NCI-H345 treated with DMSO at 0.1 percent for 48 hours (cell line): ENCODE measurements around the gene DHX29.
A peak's percentile ranks its signal among the peaks of the same experiment; 100 is the strongest.

Experiments
- DNase-seq: peaks from one replicate; lab custom pipeline; 2025; ENCODE audit not compliant: unreplicated experiment; lab: John Stamatoyannopoulos, UW

The DHX29 gene

DNA sequence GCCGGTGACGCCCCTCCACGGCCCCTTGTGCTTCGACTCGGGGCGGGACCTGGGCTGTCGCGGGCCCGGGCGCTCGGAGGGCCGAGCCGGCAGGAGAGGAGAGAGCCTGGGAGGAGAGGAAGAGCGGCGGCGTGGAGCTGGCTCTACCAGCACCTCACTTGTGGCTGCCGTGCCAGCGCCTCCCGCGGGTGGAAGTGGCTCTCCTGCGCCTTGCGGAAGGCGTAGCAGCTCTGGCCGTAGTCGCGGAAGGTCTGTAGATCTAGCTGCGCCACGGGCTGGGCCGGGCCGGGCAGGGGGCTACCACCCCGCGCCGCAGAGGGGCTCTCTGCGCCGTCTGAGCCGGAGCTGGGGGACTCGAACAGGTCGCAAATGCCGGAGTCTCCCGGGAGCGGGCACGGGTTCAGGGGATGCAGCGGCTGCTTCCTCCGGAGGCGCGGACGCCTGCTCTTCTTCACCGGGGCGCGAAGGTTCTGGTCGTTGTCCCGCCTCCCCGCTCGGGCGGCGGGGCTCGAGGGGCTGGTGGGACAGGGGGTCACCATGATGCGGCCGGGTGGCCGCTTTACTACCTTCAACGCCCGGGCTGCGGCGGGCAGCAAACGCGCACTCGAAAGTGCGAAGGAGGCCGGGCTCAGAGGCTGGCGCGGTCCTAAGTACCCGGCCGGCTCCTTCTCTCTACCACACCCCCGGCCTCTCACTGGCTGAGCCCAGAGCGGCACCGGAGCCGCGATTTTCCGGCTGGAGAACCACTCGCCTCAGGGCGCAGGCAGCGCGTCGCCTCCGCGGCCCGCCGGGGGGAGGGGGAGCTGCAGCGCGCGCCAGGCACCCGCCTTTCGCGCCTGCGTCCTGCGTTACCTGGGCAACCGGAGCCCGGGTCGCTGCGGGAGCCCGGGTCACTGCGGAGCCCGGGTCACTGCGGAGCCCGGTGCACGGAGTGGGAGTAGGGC is 74.2 kb downstream of the DHX29 start, which contains the start of gene CCNO:
CCNO (minus strand) TSS at position 624 of the 944 bp plus-strand sequence; CDS start at position 539, 85 bp downstream.
- DNase-seq, result peak; percentile 70

DNA sequence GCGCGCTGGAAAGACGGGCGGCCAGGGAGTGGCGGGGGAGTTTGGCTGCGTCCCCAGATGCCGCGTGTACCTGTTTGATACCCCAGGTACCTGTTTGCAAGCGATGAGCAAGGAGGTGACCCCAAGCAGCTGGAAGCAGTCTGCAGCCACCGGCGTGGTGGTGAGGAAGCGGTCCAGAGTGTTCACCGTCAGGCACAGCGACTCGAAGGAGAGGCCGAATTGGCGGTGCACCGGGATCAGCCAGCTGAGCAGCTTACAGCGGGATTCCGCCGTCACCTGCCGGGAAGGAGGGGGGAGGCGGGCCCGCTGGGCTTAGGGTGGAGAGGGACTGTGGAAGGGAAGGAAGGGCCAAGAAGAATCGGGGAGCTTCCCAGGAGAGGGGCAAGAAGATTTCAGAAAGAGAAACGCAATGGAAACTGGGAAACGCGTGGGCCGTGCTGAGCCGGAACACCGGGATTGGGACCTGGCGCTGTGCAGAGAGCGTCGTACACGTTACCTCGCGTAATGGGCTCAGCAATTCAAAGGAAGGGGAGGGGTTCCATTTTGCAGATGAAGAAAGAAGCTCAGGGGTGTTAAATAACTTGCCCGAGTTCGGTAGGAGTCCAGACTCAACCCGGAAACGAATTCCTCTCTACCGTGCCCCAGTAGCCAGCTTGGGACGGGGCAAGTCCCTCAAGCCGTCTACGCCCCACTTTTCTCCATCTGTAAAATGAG is 75.1 kb downstream of the DHX29 start:
- peak; percentile 63 for DNase-seq

DNA sequence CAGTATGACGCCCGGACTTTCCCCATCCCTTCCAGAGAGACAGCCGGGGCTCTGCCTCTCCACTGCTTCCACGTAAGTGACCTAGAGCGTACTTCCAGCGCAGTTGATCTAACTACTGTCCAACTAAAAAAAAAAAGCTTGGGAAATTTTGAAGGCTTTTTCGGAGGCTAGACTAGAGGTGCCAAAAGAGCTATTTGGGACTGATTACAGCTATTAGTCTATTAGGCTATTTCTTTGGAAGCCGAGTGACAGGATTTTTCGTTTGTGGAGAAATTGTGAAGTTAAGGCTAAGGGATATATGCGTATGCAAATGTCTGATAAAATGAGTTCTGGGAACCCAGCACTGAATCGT is 75.6 kb downstream of the DHX29 start:
- DNase-seq, result no peak

DNA sequence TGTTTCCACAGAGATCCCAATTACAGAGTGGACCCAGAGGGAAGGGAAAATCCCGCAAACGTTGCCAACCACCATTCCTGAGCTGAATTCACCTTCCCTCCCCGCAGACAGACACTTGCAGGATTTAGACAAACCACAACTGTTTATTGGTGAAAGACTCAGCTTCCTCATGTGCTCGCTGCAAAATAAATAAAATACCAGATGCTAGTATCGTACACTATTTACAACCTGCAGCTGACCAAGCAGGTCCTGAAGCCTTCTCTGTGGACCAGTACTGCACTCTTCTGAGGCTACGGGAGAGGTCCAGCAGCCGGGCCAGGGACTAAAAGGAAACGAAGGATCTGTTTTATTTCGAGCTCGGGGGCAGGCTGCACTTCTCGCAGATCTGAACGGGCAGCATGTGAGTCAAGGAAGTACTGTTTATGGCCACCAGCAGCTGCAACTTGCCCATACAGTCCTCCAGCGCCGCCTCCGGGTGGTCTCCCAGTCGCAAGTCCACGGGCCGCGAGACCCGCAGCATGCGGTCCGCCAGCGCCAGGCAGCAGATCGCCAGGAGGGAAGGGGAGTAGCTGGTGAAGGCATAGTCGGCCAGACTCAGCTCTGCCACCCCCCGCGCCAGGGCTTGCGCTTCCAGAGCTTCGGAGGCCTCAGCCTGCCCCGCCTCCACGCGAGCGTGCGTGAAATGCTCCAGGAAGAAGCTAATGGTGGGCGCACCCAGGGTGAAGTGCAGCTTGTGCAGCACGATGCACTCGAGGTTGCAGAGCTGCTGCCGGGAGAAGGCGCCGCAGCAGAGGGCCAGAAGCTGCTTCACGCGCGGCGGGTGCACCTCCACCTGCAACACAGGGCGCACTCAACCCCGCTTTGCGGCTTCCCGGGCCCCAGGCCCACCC is 76.2 kb downstream of the DHX29 start:
- DNase-seq, result no peak

DNA sequence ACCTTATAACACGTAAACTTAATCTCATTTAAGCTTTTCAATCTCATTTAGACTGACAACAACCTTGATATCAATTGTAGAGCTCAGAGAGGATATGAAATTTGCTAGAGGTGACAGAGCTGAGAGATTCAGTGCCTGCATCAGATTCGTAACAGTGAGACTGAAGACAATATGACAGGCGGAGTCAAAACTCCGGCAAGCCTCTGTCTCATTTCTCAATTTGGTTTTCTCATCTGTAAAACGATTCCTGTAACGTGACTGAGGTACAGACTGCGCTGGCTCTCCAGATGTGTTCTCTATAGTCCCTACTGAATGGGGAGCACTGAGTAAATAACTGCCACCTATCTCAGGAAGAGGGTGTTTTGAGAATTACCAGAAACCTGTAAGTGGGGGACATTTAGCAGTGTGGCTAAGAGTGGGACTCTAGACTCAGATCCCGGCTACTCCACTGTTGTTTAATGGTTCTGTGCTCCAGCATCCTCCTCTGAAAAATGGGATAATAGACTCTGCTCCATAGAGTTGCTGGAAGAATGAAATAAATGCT is 77.3 kb downstream of the DHX29 start:
- no peak for DNase-seq

DNA sequence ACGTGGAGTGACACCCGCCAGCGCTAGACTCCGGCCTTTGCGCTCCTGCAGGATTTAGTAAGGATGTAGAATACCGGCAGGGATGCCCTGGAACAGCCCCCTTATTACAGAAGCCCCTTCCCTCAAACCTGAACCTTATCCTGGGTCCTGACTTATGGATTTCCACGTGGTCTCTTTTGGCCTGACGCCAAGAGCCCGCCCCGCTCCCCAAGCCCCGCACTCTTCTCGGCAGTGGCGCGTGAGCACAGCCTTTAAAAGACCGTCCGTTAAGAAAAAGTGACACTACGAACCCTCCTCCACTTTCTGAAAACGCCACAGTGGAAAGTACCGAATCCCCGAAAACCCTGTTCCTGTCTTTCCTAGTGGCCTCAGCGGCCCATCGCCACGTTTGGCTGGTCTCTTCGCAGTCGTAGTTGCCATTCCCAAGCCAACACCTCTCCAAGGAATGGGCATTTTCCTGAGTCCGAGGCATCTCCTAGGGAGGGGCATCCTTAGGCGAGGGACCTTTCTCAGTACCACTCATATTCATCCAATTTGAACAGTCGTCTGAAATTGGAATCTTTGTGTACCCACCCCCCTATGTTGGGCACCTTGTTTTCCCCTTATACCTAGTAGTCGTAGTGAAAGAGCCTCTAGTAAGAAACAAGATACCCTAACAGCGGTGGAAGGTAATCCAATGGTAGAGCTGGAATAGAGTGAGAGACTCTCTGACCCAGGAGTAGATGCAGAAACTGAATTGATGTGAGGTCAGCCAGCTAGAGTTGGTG is 79.6 kb downstream of the DHX29 start:
- no peak for DNase-seq

DNA sequence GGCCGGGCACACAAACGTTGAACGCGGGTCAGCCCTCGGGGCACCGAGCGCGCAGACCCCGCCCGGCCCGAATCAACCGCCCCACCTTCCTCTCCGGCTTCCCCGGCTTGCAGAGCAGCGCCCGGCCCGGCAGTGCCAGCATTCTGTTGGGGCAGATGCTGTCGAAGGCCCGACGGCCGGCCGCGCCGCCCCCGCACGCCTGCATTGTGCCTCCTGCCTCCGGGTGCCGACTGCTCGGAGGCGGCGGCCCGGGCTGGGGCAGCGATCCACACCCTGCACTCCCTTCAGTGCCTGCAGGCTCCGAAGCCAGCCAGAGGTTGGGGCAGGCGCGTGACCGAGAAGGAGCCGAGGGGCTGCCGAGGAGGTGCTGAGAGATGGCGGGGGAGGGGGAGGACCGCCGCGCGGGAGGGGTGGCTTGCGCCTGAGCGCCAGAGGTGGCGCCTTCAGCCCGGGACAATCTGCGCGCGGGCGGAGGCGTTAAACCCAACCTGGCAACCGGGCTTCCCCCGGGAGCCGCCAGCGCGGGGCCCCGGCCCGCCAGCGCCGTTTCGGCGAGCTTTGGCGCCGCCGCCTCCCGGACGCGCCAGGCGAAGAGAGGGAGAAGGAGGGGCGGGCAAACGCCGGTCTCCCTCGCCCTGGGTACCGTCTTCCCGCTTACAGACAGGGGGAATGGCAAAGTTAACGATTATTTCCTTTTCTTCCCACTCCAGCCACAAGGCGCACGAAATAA is 80.4 kb downstream of the DHX29 start, which contains the start of gene MCIDAS:
MCIDAS (minus strand) TSS at position 382 of the 730 bp plus-strand sequence; CDS start at position 205, 177 bp downstream.
- DNase-seq, result no peak

DNA sequence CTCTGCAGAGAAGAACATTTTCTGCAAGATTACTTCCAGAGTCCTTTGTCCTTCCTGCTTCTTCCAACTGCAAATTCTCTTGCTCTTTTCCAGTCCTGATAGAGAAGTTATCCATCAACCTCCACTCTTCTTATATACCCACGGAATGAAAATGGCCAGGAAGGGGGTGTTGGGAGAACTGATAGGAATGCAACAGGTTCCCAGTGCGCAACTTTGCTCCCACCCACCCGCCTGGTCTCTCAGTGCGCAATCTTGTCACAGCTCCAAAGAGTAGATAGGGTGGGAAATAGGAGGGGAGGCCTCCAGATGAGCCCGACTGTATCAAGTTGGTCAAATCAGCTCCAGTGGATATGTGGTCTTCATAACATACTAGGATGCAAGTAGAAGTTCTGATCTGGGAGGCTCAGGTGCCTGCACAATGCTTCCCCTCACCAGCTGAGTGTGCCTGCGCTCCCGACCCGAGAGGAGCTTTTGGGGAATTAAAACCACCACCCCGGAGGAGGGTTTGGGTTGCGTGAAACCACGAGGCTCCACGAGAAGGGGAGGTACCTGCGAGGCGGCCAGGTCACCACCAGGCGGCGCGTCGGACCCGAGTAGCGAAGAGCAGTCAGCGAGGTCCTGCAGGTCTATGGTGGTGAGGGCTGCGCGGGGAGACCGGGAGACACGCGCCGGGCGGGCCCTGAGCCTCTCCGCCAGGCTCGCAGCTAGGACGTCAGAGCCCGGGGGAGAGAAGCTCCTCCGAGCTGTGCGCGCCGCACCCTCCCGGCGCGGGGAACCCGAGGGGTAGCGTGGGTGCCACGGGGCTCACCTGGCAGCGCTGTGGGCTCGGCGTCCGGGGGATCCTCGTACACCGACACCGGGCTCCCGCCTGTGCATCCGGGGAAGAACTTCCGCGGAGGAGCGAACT is 81.2 kb downstream of the DHX29 start:
- peak; percentile 70 for DNase-seq

DNA sequence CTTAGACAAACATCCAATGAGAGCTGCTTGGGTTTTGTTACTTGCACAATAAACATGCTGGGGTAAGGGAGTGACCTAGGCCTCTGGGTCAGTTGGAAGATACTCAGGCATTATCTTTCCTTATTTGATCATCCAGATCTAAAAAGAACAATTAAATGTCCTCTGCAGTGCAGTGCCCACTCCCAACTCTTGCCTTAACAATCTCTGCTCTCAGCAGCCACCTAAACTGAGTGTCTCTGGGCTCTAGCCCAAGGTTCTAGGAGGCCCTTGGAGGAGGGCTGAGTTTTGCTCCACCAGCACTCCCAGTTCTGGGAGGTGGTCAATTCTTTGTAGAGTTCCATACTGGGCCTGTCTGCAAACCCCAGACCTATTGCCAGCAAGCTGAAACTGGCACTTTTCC is 82.1 kb downstream of the DHX29 start:
- no peak for DNase-seq

DNA sequence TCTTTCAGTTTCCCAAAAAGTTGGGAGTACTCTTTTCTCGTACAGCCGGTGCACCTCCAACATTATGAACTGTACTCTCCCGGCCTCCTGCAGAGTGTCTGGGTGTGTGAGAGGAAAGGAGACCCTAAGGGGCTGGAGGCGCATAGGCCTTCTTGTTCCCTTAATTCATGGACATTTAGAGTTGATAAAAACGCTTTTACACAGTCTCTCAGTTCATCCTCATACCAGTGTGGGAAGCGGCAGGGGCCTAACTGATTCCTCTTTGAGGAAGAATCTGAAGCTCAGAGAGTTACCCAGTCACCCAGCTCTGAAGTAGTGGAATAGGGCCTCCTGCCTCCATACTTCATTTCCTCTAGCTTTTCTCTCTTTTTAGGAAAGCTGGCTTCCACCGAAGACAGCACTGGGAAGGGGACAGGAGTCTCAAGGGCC is 83.7 kb downstream of the DHX29 start:
- DNase-seq, result no peak

DNA sequence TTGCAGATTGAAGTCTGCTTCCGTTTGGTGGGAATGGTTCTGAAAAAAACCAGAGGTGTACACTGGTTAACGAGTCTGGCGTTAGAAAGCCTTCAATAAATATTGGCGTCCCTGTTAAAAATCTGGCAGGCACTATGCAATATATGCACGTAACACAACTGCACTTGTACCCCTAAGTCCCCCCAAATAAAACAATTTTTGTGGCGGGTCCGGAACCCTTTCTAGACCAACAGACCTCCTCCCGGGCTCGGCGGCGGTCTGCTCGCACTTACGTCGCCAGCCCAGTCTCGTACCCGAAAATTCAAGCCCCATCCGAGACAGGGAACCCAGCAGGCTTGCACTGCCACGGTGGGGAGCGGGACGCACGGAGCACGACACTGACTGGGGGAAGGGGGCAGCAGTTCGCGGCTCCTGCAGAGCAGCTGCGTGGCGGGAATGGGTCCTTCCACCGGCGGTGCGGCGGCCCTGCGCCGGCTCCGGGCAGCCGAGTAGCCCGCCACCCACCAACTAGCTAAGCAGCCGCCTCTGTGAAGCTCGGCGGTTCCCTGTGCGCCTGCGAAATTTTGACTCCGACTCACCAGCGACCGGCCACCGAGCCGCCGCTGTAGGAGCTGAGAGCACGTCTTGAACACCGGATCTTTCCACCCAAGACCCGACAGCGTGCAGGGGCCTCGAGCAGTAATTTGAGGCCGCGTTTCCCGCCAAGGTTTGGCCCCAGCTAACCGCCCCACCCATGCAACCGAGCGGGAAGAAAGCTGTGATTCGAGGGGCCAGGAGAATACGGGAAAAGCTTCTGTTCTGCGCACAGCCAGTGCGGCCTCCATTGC is 84.3 kb downstream of the DHX29 start:
- DNase-seq, result no peak

DNA sequence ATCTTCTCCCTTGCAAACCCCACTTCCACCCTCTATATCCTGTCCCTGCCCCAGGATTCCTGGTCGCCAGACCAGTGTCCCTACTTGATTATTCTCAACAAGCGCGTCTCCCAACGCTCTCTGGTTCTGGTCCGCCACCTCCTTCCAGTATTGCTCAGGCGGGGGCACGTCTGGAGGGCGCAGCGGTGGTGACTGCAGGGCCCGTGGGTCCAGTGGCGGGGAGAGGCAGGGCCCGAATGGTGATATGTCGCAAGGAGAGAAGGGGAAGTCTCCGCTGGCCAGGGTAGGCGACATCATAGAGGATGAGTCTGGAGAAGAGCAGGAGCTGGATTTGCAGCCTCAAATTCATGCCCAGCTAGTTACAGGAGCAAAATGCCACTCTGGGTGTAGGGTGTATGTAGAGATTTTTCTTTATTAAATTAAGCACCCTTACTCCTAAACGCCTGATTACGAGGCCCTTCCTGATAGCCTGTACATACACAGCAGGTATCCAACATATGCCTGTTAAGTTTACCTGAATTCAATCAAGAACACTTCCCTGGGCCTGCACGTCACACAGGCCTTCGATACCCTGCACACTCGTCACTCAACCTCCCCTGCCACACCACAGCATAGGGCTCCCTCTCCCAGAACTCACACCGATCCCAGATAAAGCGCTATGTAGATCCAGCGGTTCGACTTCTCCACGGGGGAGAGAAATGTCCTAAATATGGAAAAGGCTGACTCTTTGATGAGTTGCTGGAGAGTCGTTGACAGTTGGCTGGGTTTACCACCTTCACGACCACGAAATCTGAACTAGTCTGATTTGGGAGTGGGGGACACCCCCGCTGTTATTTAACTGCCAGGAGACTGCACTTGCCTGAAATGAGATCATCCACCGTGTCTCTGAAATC is 85.2 kb downstream of the DHX29 start:
- no peak for DNase-seq

DNA sequence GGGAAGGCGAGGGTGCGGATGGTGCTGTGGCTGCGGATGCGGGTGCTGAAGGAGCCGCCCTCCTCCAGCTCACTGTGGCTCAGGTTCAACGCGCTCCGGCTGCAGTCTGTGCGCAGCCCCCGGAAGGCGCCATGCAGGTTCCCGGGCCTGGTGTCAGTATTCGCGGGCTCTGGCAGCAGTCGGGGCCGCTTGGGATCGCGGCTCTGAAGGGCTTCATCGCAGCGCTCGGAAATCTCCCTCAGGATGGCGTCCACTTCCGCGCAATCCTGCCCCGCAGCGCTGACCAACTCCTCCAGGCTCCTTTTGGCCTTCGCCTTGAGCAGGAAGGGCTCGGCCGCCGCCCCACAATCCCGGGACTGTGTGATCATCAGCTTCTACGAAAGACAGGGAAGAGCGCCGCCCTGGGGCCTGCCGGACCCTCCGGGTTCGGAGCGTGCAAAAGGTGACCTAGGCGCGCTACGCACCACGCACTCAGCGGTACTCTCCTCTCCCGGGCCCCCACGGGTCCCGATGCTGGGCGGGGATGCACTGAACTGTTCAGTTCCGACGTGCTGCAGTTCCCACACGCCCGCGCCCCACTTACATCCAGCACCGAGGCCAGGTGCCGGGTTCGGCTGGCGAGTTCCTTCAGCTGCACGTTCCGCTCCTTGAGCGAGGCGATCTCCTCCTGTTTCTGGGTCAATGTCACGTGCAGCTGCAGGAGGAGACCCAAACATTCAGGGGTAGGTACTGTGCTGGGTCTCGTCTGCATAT is 86.9 kb downstream of the DHX29 start:
- no peak for DNase-seq

DNA sequence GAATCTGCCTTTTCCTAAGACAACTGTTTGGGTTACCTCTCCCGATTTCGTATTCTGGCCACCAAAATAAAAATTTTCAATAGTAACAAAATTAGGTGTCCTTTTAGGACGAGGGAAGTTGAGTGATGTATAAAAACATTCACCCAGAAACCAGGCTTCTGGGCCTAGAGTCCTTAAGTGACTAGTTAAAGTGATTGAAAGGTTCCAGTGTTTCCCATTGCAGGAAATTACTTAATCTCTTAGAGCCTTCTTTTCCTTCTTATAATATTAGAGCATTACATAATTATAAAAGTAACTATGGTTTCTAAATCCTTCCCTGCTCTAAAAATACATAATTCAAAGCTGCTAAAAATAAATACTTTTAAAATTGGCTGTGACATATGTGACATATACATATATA is 87.7 kb downstream of the DHX29 start:
- DNase-seq, result no peak

DNA sequence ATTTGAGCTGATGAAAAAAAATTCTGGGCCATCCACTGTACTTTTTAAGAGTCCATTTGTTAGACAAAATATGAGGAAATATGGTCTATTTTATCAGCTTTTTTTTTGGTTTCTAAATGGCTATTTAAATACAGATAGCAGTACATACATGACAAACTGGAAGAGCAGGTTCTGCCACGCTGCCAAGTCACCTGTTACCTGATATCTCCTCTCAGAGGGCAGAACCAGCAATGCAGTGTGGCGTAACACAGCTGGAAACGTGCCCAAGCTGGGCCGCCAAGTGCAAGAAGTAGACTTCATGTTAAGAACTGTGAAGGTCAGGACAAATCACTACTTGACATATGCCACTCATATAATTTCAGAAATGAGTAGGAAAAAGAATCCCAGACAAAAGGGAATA is 88.5 kb downstream of the DHX29 start:
- peak; percentile 88 for DNase-seq
